Panc1 (cell line): Measurements from ENCODE around the gene TRAM2. TPM values are rescaled to one million over a fixed set of nuclear protein-coding genes. Genes with fewer than 3 reads are reported as not detected.
A peak's percentile ranks its signal among the peaks of the same experiment; 100 is the strongest.

Source experiments
- ATAC-seq: fragments of 200-7000 bp; cut with Tn5 transposase; 2 replicates; pipeline ENCODE4 v1.9.1; 2020; ENCODE audit warnings: mild to moderate bottlenecking, moderate library complexity
- BruUV-seq: library from RNA; stranded (reverse); fragments of 400-500 nt; replicated peaks from 2 replicates; lab custom pipeline; 2021; lab: Mats Ljungman, UMichigan
- CTCF ChIA-PET: fragments of 300-600 bp; sonication (Branson Sonifier 250); formaldehyde crosslinking; loops from one replicate; lab custom pipeline; 2022; ENCODE audit warnings: antibody characterized with exemption; lab: Charles Lee
- POLR2A ChIA-PET: fragments of 300-600 bp; sonication (Branson Sonifier 250); formaldehyde crosslinking; loops from one replicate; lab custom pipeline; 2022; ENCODE audit warnings: antibody characterized with exemption; lab: Charles Lee
- DNase-seq: peaks from one replicate; pipeline ENCODE4 v3.0.0-alpha.2; 2010; ENCODE audit warnings: low read depth, low spot score
- H3K27ac ChIP-seq: 2 replicates; pipeline ENCODE4 v1.5.1; 2011; ENCODE audit warnings: mild to moderate bottlenecking, low read length, inconsistent platforms
- H3K27me3 ChIP-seq: fragments of 200-500 bp; sonication (Bioruptor generic); 2 replicates; pipeline ENCODE4 v1.6.0; 2014; ENCODE audit warnings: low read length, inconsistent platforms; ENCODE audit not compliant: control insufficient read depth, insufficient read depth
- H3K36me3 ChIP-seq: fragments of 200-500 bp; sonication (Bioruptor generic); 2 replicates; pipeline ENCODE4 v1.5.1; 2014; ENCODE audit warnings: inconsistent platforms, mild to moderate bottlenecking, low read length, moderate library complexity; ENCODE audit not compliant: control insufficient read depth, insufficient read depth
- H3K4me1 ChIP-seq: 2 replicates; pipeline ENCODE4 v1.5.1; 2011; ENCODE audit warnings: inconsistent platforms, mild to moderate bottlenecking, low read length, moderate library complexity; ENCODE audit not compliant: control insufficient read depth, insufficient read depth
- H3K4me3 ChIP-seq, 2 experiments: 2 replicates each; pipeline ENCODE4 v1.5.1; 2011 to 2012; ENCODE audit warnings: low read depth in 2 of 2, low read length in 2 of 2, mild to moderate bottlenecking in 2 of 2, inconsistent platforms in 1 of 2, moderate library complexity in 1 of 2
- H3K9me3 ChIP-seq: fragments of 200-500 bp; sonication (Bioruptor generic); 2 replicates; pipeline ENCODE4 v1.5.1; 2014; ENCODE audit warnings: low read depth, mild to moderate bottlenecking, inconsistent platforms, low read length, moderate library complexity; ENCODE audit not compliant: control insufficient read depth, insufficient read depth
- POLR2AphosphoS5 ChIP-seq: IDR thresholded peaks from 2 replicates; pipeline ENCODE4 v1.6.1; 2012; ENCODE audit warnings: mild to moderate bottlenecking, low read depth, low read length, moderate library complexity
- SIN3A ChIP-seq: IDR thresholded peaks from 2 replicates; pipeline ENCODE4 v1.6.1; 2012; ENCODE audit warnings: low read depth, mild to moderate bottlenecking, low read length, moderate library complexity, borderline replicate concordance; ENCODE audit not compliant: insufficient read depth
- TCF7L2 ChIP-seq: IDR thresholded peaks from 2 replicates; pipeline ENCODE4 v1.6.1; 2011; ENCODE audit warnings: mild to moderate bottlenecking, low read depth, low read length, inconsistent platforms
- in situ Hi-C: cut with HindIII; loops from 2 replicates; pipeline ENCODE4 v1.10.0; 2016; ENCODE audit warnings: low sequenced_read_pairs, low pct_unique_long_range_greater_than_20kb
- intact Hi-C: fragments of 100-400 bp; cut with micrococcal nuclease; formaldehyde crosslinking; loops from one replicate; pipeline ENCODE4 v1.10.0; 2022; ENCODE audit not compliant: unreplicated experiment
- total RNA-seq: library from RNA; stranded (reverse); gene quantifications from one replicate; pipeline ENCODE4 v1.2.1, GENCODE V29; 2021; ENCODE audit not compliant: unreplicated experiment
- TF ChIP-seq, protein P1 (sequence below): fragments of 450-650 bp; IDR thresholded peaks from 2 replicates; pipeline ENCODE4 v1.5.1; 2017; ENCODE audit warnings: mild to moderate bottlenecking
- TF ChIP-seq, protein P2 (sequence below), 2 experiments: IDR thresholded peaks; 2 replicates each; pipeline ENCODE4 v1.6.1; 2011 to 2012; ENCODE audit warnings: low read depth in 2 of 2, control low read depth in 1 of 2, low read length in 1 of 2, mild to moderate bottlenecking in 1 of 2, moderate library complexity in 1 of 2; ENCODE audit not compliant: insufficient read depth in 1 of 2

TRAM2 gene
- total RNA-seq, 1 experiment from 2014 or later: 56.7 TPM

DNA sequence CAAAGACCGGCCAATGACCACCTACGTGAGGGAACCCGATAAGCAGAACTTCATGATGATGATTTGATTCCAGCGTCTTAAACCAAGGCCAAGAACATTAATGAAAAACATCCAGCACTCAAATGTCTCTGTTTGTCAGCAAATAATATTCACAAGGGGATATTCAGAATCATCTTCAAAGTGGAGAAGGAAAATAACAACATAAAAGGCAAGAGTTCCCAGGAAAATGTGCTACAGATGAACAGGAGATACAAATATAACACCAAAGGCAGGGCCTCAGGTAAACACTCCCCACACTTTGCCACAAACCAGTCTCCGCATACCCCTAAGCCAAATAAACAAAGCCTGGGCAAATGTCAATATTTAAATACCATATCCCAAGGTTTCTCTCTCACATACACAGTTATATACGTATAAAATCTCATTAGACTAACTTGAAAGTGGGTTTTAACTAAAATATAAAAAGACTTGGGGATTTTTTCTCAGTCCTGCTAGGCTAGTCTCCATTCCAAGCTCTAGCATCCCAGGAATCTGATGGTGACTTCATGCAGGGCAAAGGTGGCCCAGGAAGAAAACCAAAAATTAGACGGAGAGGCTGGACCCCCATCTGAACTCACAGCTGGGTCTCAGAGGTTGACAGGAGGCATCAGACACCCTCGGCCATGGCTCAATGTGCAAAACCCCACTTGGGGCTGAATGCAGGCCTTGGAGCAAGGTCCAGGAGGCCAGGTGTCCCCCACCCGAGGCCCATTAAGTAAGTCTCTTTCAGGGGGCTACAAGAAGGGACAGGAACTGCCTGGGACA lies 32.1 kb downstream of the TRAM2 start:
- no TSS peak for BruUV-seq
- CTCF ChIA-PET: no interaction called here
- H3K4me1 ChIP-seq: peaks cover 97% of the 10 kb centered on the region
- no peak for TF ChIP-seq TCF7L2
- DNase-seq (no peak), ATAC-seq (peak; percentile 30; the same call in 1 of the 2 replicates)
- no peaks in the 10 kb centered on the region for H3K27me3 ChIP-seq
- in situ Hi-C loops (no loop called here), intact Hi-C loops (no loop called here)
- POLR2A ChIA-PET: no interaction called here
- H3K4me3 ChIP-seq: peak overlapping the region in 1 of 2 experiments; percentile 25; a peak in 2 of 4 replicates
- no peaks in the 10 kb centered on the region for H3K9me3 ChIP-seq
- peak overlapping the region; percentile 96 for H3K27ac ChIP-seq
- no peaks in the 10 kb centered on the region for H3K36me3 ChIP-seq

DNA sequence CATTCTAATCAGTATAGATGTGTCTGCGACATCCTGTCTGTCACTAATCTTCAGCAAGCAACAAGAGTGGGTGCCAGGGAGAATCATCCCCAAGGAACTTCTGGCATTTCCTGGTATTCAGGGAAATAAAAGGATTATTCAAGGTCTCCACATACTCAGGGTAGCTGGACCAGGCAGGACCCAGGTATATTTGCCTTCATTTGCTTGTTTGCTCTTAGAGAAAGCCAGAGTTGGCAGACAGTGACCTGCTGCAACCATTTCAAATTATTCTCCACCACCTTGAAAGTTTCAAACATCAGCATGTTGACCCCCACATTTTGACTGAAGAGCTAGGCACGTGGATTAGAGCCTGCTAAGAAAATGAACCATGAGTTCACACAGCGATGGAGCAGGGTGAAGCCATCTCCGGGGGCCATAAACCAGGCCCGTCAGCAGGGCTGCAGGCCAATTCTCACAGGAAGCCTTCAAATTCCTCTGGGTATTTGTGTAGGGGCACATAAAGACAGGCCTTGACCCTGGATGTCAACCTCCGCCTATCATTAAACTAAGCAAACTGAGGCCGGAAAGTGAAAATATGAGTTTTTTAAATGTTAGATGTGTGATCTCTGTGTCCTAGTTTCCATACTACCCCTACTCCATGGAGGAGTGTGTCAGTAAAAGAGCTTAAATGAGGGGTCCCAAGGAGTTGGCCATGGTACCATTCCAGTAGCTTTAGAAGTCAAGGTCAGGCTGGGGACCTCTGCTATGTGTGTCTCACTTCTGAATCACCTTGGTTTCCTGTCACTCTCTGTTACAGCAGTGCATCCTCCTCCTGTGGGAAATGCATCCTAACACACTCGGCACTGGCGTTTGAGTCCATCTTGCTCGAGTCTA lies 32.9 kb downstream of the TRAM2 start:
- peak overlapping the region; percentile 96 for H3K27ac ChIP-seq
- ATAC-seq (peak; percentile 71), DNase-seq (peak; percentile 69)
- in situ Hi-C loops (no loop called here), intact Hi-C loops (no loop called here)
- peaks cover 97% of the 10 kb centered on the region for H3K4me1 ChIP-seq
- H3K4me3 ChIP-seq: peak overlapping the region in 1 of 2 experiments; percentile 25; a peak in 2 of 4 replicates
- POLR2A ChIA-PET: no interaction called here
- no peaks in the 10 kb centered on the region for H3K36me3 ChIP-seq
- BruUV-seq: no TSS peak
- TF ChIP-seq, protein P1, sequence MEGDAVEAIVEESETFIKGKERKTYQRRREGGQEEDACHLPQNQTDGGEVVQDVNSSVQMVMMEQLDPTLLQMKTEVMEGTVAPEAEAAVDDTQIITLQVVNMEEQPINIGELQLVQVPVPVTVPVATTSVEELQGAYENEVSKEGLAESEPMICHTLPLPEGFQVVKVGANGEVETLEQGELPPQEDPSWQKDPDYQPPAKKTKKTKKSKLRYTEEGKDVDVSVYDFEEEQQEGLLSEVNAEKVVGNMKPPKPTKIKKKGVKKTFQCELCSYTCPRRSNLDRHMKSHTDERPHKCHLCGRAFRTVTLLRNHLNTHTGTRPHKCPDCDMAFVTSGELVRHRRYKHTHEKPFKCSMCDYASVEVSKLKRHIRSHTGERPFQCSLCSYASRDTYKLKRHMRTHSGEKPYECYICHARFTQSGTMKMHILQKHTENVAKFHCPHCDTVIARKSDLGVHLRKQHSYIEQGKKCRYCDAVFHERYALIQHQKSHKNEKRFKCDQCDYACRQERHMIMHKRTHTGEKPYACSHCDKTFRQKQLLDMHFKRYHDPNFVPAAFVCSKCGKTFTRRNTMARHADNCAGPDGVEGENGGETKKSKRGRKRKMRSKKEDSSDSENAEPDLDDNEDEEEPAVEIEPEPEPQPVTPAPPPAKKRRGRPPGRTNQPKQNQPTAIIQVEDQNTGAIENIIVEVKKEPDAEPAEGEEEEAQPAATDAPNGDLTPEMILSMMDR: no peak
- TF ChIP-seq, protein P2, sequence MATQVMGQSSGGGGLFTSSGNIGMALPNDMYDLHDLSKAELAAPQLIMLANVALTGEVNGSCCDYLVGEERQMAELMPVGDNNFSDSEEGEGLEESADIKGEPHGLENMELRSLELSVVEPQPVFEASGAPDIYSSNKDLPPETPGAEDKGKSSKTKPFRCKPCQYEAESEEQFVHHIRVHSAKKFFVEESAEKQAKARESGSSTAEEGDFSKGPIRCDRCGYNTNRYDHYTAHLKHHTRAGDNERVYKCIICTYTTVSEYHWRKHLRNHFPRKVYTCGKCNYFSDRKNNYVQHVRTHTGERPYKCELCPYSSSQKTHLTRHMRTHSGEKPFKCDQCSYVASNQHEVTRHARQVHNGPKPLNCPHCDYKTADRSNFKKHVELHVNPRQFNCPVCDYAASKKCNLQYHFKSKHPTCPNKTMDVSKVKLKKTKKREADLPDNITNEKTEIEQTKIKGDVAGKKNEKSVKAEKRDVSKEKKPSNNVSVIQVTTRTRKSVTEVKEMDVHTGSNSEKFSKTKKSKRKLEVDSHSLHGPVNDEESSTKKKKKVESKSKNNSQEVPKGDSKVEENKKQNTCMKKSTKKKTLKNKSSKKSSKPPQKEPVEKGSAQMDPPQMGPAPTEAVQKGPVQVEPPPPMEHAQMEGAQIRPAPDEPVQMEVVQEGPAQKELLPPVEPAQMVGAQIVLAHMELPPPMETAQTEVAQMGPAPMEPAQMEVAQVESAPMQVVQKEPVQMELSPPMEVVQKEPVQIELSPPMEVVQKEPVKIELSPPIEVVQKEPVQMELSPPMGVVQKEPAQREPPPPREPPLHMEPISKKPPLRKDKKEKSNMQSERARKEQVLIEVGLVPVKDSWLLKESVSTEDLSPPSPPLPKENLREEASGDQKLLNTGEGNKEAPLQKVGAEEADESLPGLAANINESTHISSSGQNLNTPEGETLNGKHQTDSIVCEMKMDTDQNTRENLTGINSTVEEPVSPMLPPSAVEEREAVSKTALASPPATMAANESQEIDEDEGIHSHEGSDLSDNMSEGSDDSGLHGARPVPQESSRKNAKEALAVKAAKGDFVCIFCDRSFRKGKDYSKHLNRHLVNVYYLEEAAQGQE (IDR thresholded peaks at IDR 0.05; ENCODE audit: insufficient read depth in 1 of 2, low read depth in 2 of 2, low read length in 1 of 2): no peak
- peak; percentile 45; the same call in 1 of the 2 replicates for TF ChIP-seq TCF7L2
- no peak; the same call in 1 of the 2 replicates for TF ChIP-seq POLR2AphosphoS5
- TF ChIP-seq SIN3A: no peak
- no peaks in the 10 kb centered on the region for H3K9me3 ChIP-seq
- no peaks in the 10 kb centered on the region for H3K27me3 ChIP-seq
- CTCF ChIA-PET: no interaction called here
